ENCODE results near the gene MTO1. TPM values are rescaled to one million over a fixed set of nuclear protein-coding genes. Genes with fewer than 3 reads are reported as not detected.
A peak's percentile ranks its signal among the peaks of the same experiment; 100 is the strongest.

The MTO1 gene, protein sequence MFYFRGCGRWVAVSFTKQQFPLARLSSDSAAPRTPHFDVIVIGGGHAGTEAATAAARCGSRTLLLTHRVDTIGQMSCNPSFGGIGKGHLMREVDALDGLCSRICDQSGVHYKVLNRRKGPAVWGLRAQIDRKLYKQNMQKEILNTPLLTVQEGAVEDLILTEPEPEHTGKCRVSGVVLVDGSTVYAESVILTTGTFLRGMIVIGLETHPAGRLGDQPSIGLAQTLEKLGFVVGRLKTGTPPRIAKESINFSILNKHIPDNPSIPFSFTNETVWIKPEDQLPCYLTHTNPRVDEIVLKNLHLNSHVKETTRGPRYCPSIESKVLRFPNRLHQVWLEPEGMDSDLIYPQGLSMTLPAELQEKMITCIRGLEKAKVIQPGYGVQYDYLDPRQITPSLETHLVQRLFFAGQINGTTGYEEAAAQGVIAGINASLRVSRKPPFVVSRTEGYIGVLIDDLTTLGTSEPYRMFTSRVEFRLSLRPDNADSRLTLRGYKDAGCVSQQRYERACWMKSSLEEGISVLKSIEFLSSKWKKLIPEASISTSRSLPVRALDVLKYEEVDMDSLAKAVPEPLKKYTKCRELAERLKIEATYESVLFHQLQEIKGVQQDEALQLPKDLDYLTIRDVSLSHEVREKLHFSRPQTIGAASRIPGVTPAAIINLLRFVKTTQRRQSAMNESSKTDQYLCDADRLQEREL
- 10 to 100 TPM; 12.9 to 34.3 (median 23.9) TPM for total RNA-seq

DNA sequence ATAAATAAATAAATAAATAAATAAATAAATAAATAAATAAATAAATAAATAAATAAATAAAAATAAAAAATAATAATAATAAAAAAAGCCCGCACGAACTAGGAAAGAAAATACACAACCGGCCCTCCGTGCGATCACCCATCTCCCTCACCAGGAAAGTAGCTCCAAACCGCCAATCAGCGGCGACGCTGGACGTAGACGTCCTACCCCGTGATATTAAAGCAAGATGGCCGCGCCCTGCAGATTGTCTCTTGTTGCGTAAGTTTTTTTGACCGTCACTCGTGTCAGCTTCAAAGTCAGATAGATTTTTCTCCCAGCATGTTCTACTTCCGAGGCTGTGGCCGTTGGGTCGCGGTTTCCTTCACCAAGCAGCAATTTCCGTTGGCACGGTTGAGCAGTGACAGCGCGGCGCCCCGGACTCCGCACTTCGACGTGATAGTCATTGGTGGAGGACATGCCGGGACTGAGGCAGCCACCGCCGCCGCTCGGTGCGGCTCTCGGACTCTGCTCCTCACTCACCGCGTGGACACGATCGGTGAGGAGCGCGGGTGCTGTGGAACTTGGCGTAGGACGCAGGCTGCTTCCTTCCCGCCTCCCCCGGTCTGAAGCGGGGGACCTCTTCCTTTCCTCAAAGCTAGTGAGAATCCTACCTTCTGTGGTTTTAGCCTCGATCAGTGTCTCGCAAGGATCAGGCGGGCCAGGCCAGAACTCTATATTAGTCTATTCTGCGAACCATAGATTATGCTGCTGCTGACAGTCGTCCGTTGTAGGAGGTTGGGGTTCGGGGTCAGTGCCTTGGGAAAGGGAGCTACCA, at the start of gene MTO1:
TSS of gene MTO1 (plus strand) at position 201 of the 814 bp plus-strand sequence. CDS start at position 319, 118 bp downstream.
- H3K27me3 ChIP-seq = no peaks in the 10 kb centered on the region
- TF ChIP-seq POLR2A (IDR thresholded peaks at IDR 0.05) = no peak
- TF ChIP-seq, protein P1, sequence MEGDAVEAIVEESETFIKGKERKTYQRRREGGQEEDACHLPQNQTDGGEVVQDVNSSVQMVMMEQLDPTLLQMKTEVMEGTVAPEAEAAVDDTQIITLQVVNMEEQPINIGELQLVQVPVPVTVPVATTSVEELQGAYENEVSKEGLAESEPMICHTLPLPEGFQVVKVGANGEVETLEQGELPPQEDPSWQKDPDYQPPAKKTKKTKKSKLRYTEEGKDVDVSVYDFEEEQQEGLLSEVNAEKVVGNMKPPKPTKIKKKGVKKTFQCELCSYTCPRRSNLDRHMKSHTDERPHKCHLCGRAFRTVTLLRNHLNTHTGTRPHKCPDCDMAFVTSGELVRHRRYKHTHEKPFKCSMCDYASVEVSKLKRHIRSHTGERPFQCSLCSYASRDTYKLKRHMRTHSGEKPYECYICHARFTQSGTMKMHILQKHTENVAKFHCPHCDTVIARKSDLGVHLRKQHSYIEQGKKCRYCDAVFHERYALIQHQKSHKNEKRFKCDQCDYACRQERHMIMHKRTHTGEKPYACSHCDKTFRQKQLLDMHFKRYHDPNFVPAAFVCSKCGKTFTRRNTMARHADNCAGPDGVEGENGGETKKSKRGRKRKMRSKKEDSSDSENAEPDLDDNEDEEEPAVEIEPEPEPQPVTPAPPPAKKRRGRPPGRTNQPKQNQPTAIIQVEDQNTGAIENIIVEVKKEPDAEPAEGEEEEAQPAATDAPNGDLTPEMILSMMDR (IDR thresholded peaks at IDR 0.05) = no peak
- TF ChIP-seq POLR2AphosphoS5 (IDR thresholded peaks at IDR 0.05) = peak in 2 of 3 donors; percentile 85 to 94
- TF ChIP-seq EP300 (IDR thresholded peaks at IDR 0.05) = no peak
- WGBS = 1% methylated on average over 36 of the region's 55 CpGs
- peaks cover 17% of the 10 kb centered on the region for H3K4me1 ChIP-seq
- H3K9me3 ChIP-seq = no peaks in the 10 kb centered on the region
- H3K36me3 ChIP-seq = peaks cover 10% of the 10 kb centered on the region
- DNase-seq (ENCODE audit: low spot score in 2 of 2) = peak; percentile 95 to 96
- H3K4me3 ChIP-seq = peak within 1 kb of the TSS; percentile 57
- H3K27ac ChIP-seq = peak within 1 kb of the TSS; percentile 93

DNA sequence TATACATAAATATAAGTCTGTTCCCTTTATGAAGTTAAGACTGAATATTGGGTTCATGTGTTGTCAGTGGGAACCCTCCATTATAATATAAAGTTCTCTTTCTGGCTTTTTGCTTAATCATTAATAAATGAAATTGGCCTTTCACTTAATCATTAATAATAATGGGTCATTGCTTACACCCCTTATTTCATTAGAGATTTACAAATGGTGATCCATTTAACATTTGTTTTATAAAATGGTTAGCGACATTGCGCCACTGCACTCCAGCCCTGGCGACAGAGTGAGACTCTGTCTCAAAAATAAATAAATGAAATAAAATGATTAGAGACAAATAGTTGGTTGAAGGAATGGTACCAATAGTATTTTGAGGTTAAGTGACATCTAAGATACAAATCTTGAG, 48.4 kb upstream of the MTO1 start:
- H3K27ac ChIP-seq = no peak overlapping the region
- H3K36me3 ChIP-seq = no peaks in the 10 kb centered on the region
- DNase-seq (ENCODE audit: low spot score in 2 of 2) = no peak
- H3K4me3 ChIP-seq = no peak overlapping the region
- no peak for TF ChIP-seq POLR2AphosphoS5 (IDR thresholded peaks at IDR 0.05)
- H3K27me3 ChIP-seq = no peaks in the 10 kb centered on the region
- H3K4me1 ChIP-seq = no peaks in the 10 kb centered on the region
- no peaks in the 10 kb centered on the region for H3K9me3 ChIP-seq
- WGBS = 79% methylated on average over 3 of the region's 3 CpGs

GRCh38 chr6:73418081-73418741, 43.3 kb upstream of the MTO1 start:
- no peak overlapping the region for H3K27ac ChIP-seq
- TF ChIP-seq POLR2AphosphoS5 (IDR thresholded peaks at IDR 0.05) (no peak), EP300 (IDR thresholded peaks at IDR 0.05) (no peak), POLR2A (IDR thresholded peaks at IDR 0.05) (no peak)
- TF ChIP-seq, protein P1 (IDR thresholded peaks at IDR 0.05) = no peak
- no peaks in the 10 kb centered on the region for H3K4me1 ChIP-seq
- no peaks in the 10 kb centered on the region for H3K9me3 ChIP-seq
- H3K4me3 ChIP-seq = no peak overlapping the region
- DNase-seq (ENCODE audit: low spot score in 2 of 2) = no peak
- no peaks in the 10 kb centered on the region for H3K27me3 ChIP-seq
- 81% methylated on average over 11 of the region's 11 CpGs for WGBS
- no peaks in the 10 kb centered on the region for H3K36me3 ChIP-seq

DNA sequence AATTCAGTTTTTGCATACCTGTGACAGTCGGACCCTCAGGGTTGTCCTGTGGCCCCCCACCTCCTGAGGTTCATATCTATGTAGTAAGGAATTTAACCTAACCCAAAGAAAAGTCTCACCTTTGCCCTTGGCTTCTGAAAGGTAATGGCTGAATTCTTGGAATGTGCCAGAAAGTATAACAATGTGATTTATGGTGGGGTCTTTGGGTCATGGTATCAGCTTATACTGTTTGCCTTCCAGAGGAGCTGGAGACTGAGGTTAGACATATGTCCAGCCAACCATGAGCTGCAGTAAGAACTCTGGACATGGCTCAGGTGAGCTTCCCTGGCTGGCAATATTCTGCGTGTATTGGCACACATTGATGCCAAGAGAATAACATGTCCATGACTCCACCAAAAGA, 40.0 kb upstream of the MTO1 start:
- Histone ChIP-seq H3K27ac (no peak overlapping the region), H3K4me1 (no peaks in the 10 kb centered on the region), H3K9me3 (no peaks in the 10 kb centered on the region), H3K36me3 (peaks cover 7% of the 10 kb centered on the region), H3K4me3 (no peak overlapping the region), H3K27me3 (no peaks in the 10 kb centered on the region)
- TF ChIP-seq, protein P1 (IDR thresholded peaks at IDR 0.05) = no peak
- TF ChIP-seq EP300 (IDR thresholded peaks at IDR 0.05) = no peak
- TF ChIP-seq POLR2A (IDR thresholded peaks at IDR 0.05) = no peak
- no peak for DNase-seq (ENCODE audit: low spot score in 2 of 2)
- 65% methylated on average over 2 of the region's 2 CpGs for WGBS

- H3K27ac ChIP-seq = no peak overlapping the region
- DNase-seq (ENCODE audit: low spot score in 2 of 2) = no peak
- no peaks in the 10 kb centered on the region for H3K9me3 ChIP-seq
- WGBS = 91% methylated on average over 3 of the region's 3 CpGs
- no peak for TF ChIP-seq EP300 (IDR thresholded peaks at IDR 0.05)
- TF ChIP-seq, protein P1 (IDR thresholded peaks at IDR 0.05) = no peak
- H3K36me3 ChIP-seq = peaks cover 7% of the 10 kb centered on the region
- H3K4me3 ChIP-seq = no peak overlapping the region
- no peaks in the 10 kb centered on the region for H3K27me3 ChIP-seq
- H3K4me1 ChIP-seq = no peaks in the 10 kb centered on the region
Measured at GRCh38 chr6:73435236-73435635, 26.3 kb upstream of the MTO1 start.
